ENCODE results near the gene CDH13.

The CDH13 gene

GRCh38 chr16:83578171-83578570 lies 951.4 kb downstream of the CDH13 start:
- DNase-seq (ENCODE audit: low read depth): no peak

GRCh38 chr16:83579027-83579426 lies 952.3 kb downstream of the CDH13 start:
- no peak for DNase-seq (ENCODE audit: low read depth)

- DNase-seq (ENCODE audit: low read depth): no peak
Measured at GRCh38 chr16:83579436-83579835, 952.7 kb downstream of the CDH13 start.

- no peak for DNase-seq (ENCODE audit: low read depth)
Measured at GRCh38 chr16:83581082-83581481, 954.3 kb downstream of the CDH13 start.

GRCh38 chr16:83581994-83582747 lies 955.4 kb downstream of the CDH13 start:
- no peak for DNase-seq (ENCODE audit: low read depth)

GRCh38 chr16:83586036-83586435 lies 959.3 kb downstream of the CDH13 start:
- no peak for DNase-seq (ENCODE audit: low read depth)

GRCh38 chr16:83586461-83587200 lies 959.9 kb downstream of the CDH13 start:
- DNase-seq (ENCODE audit: low read depth): no peak

- DNase-seq (ENCODE audit: low read depth): no peak
Measured at GRCh38 chr16:83587201-83587600, 960.4 kb downstream of the CDH13 start.

- no peak for DNase-seq (ENCODE audit: low read depth)
Measured at GRCh38 chr16:83588070-83588469, 961.3 kb downstream of the CDH13 start.

- no peak for DNase-seq (ENCODE audit: low read depth)
Measured at GRCh38 chr16:83589576-83589975, 962.8 kb downstream of the CDH13 start.

GRCh38 chr16:83592778-83593177 lies 966.0 kb downstream of the CDH13 start:
- DNase-seq (ENCODE audit: low read depth): no peak

- no peak for DNase-seq (ENCODE audit: low read depth)
Measured at GRCh38 chr16:83599789-83600462, 973.2 kb downstream of the CDH13 start.

GRCh38 chr16:83602761-83603722 lies 976.3 kb downstream of the CDH13 start:
- DNase-seq (ENCODE audit: low read depth): no peak

GRCh38 chr16:83603723-83604570 lies 977.2 kb downstream of the CDH13 start:
- no peak for DNase-seq (ENCODE audit: low read depth)

GRCh38 chr16:83606486-83607030 lies 979.8 kb downstream of the CDH13 start:
- no peak for DNase-seq (ENCODE audit: low read depth)

- DNase-seq (ENCODE audit: low read depth): no peak
Measured at GRCh38 chr16:83609178-83609577, 982.4 kb downstream of the CDH13 start.

- DNase-seq (ENCODE audit: low read depth): no peak
Measured at GRCh38 chr16:83615141-83615952, 988.6 kb downstream of the CDH13 start.

- DNase-seq (ENCODE audit: low read depth): no peak
Measured at GRCh38 chr16:83615953-83616350, 989.2 kb downstream of the CDH13 start.

- DNase-seq (ENCODE audit: low read depth): no peak
Measured at GRCh38 chr16:83619381-83620150, 992.8 kb downstream of the CDH13 start.

All from stimulated activated CD4-positive, alpha-beta T cell treated with anti-CD3 and anti-CD28 coated beads, Interleukin-2, amount 100 ng/mL, for 4 hours (primary cell).